ENCODE data around the gene CREG2. TPM values are rescaled to one million over a fixed set of nuclear protein-coding genes. Genes with fewer than 3 reads are reported as not detected.

Gene CREG2
- total RNA-seq (2022; extraction: Qiagen RNA extraction; ENCODE audit: low read depth), result 7.3 to 13.6 TPM (median 12.6 TPM) in 5 replicates

GRCh38 chr2:101387151-101387834 is at the start of gene CREG2:
CREG2 (minus strand) TSS chr2:101387503; CDS start chr2:101387457, 46 bp downstream.

GRCh38 chr2:101308432-101309210 is 78.7 kb downstream of the CREG2 start, which contains the start of gene RNF149:
RNF149 (minus strand) TSS chr2:101308701; CDS start chr2:101308588, 113 bp downstream.

Other genes with a start within 250 kb of the CREG2 start
- gene TBC1D8, start 236.1 kb downstream of the CREG2 start, total RNA-seq (2022; extraction: Qiagen RNA extraction; ENCODE audit: low read depth), result 69.0 to 106 TPM (median 90.2 TPM) in 5 replicates
- gene CNOT11, start 134.6 kb downstream of the CREG2 start, total RNA-seq (2022; extraction: Qiagen RNA extraction; ENCODE audit: low read depth), result 37.6 to 58.9 TPM (median 42.0 TPM) in 5 replicates
- 28.1 to 47.6 TPM (median 45.2 TPM) in 5 replicates for gene RNF149, start 78.8 kb downstream of the CREG2 start, total RNA-seq (2022; extraction: Qiagen RNA extraction; ENCODE audit: low read depth)
- gene RFX8, start 87.6 kb upstream of the CREG2 start, total RNA-seq (2022; extraction: Qiagen RNA extraction; ENCODE audit: low read depth), result not detected in 5 replicates

Measured in A549 treated with ZK216348 at 1 μM for 4 hours (cell line).